Activated naive CD8-positive, alpha-beta T cell treated with anti-CD3 and anti-CD28 coated beads for 36 hours (primary cell): ENCODE data around the gene NAPG. TPM values are rescaled to one million over a fixed set of nuclear protein-coding genes. Genes with fewer than 3 reads are reported as not detected.

ENCODE experiments used
- DNase-seq: peaks from one replicate; pipeline ENCODE4 v3.0.0; 2021
- H3K27ac Mint-ChIP-seq: one replicate; pipeline ENCODE4 v1.8.0; 2022; ENCODE audit warnings: mild to moderate bottlenecking, moderate library complexity, mixed read lengths
- H3K27me3 Mint-ChIP-seq: one replicate; pipeline ENCODE4 v1.8.0; 2022; ENCODE audit warnings: mild to moderate bottlenecking, mixed read lengths
- H3K36me3 Mint-ChIP-seq: one replicate; pipeline ENCODE4 v1.8.0; 2021; ENCODE audit warnings: mild to moderate bottlenecking, mixed read lengths
- H3K4me1 Mint-ChIP-seq: one replicate; pipeline ENCODE4 v1.8.0; 2021; ENCODE audit warnings: mixed read lengths
- H3K4me3 Mint-ChIP-seq: one replicate; pipeline ENCODE4 v1.8.0; 2022; ENCODE audit warnings: mild to moderate bottlenecking, moderate library complexity, mixed read lengths
- H3K9me3 Mint-ChIP-seq: one replicate; pipeline ENCODE4 v1.8.0; 2022; ENCODE audit warnings: mixed read lengths
- total RNA-seq, 2 experiments: library from RNA; stranded (reverse); gene quantifications; one replicate each; pipeline ENCODE4 v1.2.3, GENCODE V29; 2021

The NAPG gene
- 10 to 100 TPM; 28.8 to 29.6 TPM for total RNA-seq

GRCh38 chr18:10525697-10526560 is at the start of gene NAPG:
NAPG (plus strand) TSS chr18:10526027; CDS start chr18:10526103, 76 bp downstream.
- peaks cover 50% of the 10 kb centered on the region for H3K4me1 Mint-ChIP-seq
- H3K27me3 Mint-ChIP-seq = peaks cover 3% of the 10 kb centered on the region
- H3K27ac Mint-ChIP-seq = peak within 1 kb of the TSS; percentile 95
- peak within 1 kb of the TSS; percentile 96 for H3K4me3 Mint-ChIP-seq
- DNase-seq = peak; percentile 93
- H3K9me3 Mint-ChIP-seq = no peaks in the 10 kb centered on the region
- H3K36me3 Mint-ChIP-seq = peaks cover 10% of the 10 kb centered on the region

DNA sequence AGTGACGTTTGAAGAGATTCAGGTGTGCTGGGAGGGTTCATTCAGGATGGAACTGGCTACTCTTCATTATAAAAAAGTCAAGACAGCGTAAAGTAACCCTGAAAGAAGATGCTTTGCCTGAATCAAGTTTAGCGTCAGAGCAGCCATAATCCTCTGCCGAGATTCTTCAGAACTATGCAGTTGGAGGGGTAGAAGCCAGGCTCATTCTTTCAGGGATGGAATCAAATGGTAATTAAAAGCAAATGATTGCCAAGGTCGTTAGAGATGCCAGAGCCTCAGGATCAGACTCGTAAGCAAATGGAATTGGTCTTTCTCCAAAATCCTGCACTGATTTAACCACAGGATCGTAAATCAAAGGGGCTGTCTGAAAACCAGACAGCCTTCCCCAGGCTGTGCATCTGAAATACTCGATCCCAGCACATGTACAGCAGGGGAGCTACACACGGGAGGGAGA is 49.5 kb upstream of the NAPG start:
- DNase-seq = no peak
- H3K27ac Mint-ChIP-seq = no peak overlapping the region
- no peaks in the 10 kb centered on the region for H3K9me3 Mint-ChIP-seq
- H3K36me3 Mint-ChIP-seq = no peaks in the 10 kb centered on the region
- H3K27me3 Mint-ChIP-seq = peaks cover 16% of the 10 kb centered on the region
- no peaks in the 10 kb centered on the region for H3K4me1 Mint-ChIP-seq
- H3K4me3 Mint-ChIP-seq = no peak overlapping the region

GRCh38 chr18:10477121-10477862 is 48.5 kb upstream of the NAPG start:
- Mint-ChIP-seq H3K27ac (no peak overlapping the region), H3K36me3 (no peaks in the 10 kb centered on the region), H3K27me3 (peaks cover 16% of the 10 kb centered on the region), H3K9me3 (no peaks in the 10 kb centered on the region), H3K4me1 (no peaks in the 10 kb centered on the region), H3K4me3 (no peak overlapping the region)
- DNase-seq = no peak

- Mint-ChIP-seq H3K9me3 (no peaks in the 10 kb centered on the region), H3K36me3 (no peaks in the 10 kb centered on the region), H3K27ac (no peak overlapping the region), H3K27me3 (peaks cover 16% of the 10 kb centered on the region), H3K4me1 (peaks cover 2% of the 10 kb centered on the region), H3K4me3 (no peak overlapping the region)
- no peak for DNase-seq
These were observed 48.0 kb upstream of the NAPG start for GRCh38 chr18:10477863-10478260.

GRCh38 chr18:10481831-10482230 is 44.0 kb upstream of the NAPG start:
- no peak overlapping the region for H3K4me3 Mint-ChIP-seq
- H3K9me3 Mint-ChIP-seq = no peaks in the 10 kb centered on the region
- no peak overlapping the region for H3K27ac Mint-ChIP-seq
- DNase-seq = no peak
- H3K4me1 Mint-ChIP-seq = peaks cover 10% of the 10 kb centered on the region
- peaks cover 3% of the 10 kb centered on the region for H3K27me3 Mint-ChIP-seq
- H3K36me3 Mint-ChIP-seq = no peaks in the 10 kb centered on the region

- no peak for DNase-seq
- Mint-ChIP-seq H3K27me3 (peaks cover under 1% of the 10 kb centered on the region), H3K27ac (no peak overlapping the region), H3K4me3 (no peak overlapping the region), H3K36me3 (no peaks in the 10 kb centered on the region), H3K4me1 (peaks cover 10% of the 10 kb centered on the region), H3K9me3 (no peaks in the 10 kb centered on the region)
These were observed 43.4 kb upstream of the NAPG start for GRCh38 chr18:10482363-10482984.

DNA sequence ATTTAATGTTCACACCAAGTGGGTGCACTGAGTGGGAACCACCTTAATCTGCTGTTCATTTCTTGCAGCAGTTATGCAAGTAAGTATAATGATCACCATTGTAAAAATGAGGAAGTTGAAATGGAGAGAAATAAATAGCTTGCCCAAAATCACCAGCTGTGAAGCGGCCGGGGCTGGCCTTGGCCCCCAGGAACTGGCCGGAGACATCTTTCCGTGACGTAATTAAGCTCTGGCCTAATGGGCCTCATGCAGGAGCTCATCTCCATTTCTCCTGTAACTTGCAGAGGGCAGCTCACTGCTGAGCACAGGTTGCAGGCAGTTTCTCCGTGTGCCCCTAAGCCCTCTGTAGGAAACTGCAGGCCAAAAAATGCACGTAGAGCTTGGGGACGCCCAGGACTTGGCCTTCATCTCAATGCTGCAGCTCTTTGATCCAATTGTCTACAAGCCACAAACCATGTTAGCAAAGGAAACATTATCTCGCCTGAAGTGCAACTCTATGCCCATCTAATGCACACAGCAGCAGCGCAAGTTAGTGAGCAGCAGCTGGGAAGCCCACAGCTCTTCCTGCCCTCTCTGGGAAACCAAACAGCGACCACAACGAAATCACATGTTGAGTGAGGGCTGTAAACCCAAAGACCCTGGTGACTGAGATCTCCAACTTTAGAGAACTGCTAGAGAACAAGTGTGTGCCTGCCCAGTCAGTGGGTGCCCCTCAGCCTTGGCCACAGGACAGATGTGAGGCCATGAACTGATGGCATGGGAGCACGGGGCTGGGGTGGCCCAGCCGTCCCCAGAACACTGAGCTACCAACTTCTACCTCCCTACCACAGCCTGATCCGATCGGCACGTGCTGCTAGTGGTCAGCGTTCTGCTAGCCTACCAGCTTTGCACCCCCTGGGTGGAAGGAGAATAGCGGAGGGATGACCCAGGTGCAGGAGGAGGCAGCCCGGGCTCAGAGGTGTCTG is 42.6 kb upstream of the NAPG start:
- no peak for DNase-seq
- Mint-ChIP-seq H3K9me3 (no peaks in the 10 kb centered on the region), H3K27ac (no peak overlapping the region), H3K4me3 (no peak overlapping the region), H3K27me3 (no peaks in the 10 kb centered on the region), H3K36me3 (no peaks in the 10 kb centered on the region), H3K4me1 (peaks cover 10% of the 10 kb centered on the region)

- H3K27ac Mint-ChIP-seq = no peak overlapping the region
- H3K4me3 Mint-ChIP-seq = no peak overlapping the region
- H3K27me3 Mint-ChIP-seq = no peaks in the 10 kb centered on the region
- H3K9me3 Mint-ChIP-seq = no peaks in the 10 kb centered on the region
- no peaks in the 10 kb centered on the region for H3K36me3 Mint-ChIP-seq
- DNase-seq = no peak
- H3K4me1 Mint-ChIP-seq = peaks cover 14% of the 10 kb centered on the region
These were observed 40.4 kb upstream of the NAPG start for GRCh38 chr18:10485475-10485874.

DNA sequence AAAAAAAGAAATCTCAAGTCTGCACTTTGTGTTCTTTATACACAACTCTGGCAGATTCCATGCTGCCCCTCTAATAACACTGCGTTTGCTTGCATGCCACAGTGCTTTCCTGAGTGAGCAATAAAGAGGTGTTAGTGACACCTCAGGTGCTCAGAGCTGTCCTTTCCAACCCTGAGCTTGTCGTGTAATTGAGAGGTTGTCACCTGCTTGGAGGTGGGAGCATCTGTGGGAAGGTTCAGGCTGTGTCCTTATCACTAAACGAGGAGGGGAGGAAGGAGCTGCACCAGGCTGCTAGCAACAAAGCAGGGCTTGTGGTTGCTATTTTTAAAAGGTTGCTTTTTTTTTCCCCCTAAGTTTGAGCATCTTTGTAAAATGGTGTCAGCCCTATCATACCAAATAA is 39.5 kb upstream of the NAPG start:
- Mint-ChIP-seq H3K27me3 (no peaks in the 10 kb centered on the region), H3K36me3 (no peaks in the 10 kb centered on the region), H3K4me3 (no peak overlapping the region), H3K4me1 (peaks cover 20% of the 10 kb centered on the region), H3K27ac (no peak overlapping the region), H3K9me3 (no peaks in the 10 kb centered on the region)
- DNase-seq = no peak

DNA sequence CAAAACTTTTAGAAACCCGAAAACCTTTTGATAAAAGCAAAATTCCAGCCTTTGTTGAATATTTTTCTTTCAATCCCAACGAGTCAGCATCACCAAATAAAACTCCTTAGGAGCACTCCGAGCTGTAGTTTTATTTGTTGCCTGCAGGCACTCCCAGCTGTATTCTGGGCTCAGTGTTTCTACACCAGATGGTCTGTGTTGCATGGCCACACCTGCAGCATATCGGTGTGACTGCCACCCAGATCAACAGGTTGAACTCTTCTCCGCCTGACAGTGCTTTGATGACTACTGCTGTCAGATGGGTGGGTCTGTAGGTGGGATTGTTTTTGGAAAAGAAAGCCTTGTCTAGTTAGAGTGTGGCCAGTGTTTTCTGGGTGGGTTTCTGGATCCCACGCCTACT is 38.7 kb upstream of the NAPG start:
- Mint-ChIP-seq H3K36me3 (no peaks in the 10 kb centered on the region), H3K27ac (no peak overlapping the region), H3K9me3 (no peaks in the 10 kb centered on the region), H3K4me1 (peaks cover 20% of the 10 kb centered on the region), H3K27me3 (no peaks in the 10 kb centered on the region), H3K4me3 (no peak overlapping the region)
- no peak for DNase-seq

- Mint-ChIP-seq H3K9me3 (no peaks in the 10 kb centered on the region), H3K36me3 (no peaks in the 10 kb centered on the region), H3K27ac (no peak overlapping the region), H3K4me3 (no peak overlapping the region), H3K27me3 (no peaks in the 10 kb centered on the region), H3K4me1 (peaks cover 17% of the 10 kb centered on the region)
- DNase-seq = no peak
These were observed 37.8 kb upstream of the NAPG start for GRCh38 chr18:10488017-10488416.

DNA sequence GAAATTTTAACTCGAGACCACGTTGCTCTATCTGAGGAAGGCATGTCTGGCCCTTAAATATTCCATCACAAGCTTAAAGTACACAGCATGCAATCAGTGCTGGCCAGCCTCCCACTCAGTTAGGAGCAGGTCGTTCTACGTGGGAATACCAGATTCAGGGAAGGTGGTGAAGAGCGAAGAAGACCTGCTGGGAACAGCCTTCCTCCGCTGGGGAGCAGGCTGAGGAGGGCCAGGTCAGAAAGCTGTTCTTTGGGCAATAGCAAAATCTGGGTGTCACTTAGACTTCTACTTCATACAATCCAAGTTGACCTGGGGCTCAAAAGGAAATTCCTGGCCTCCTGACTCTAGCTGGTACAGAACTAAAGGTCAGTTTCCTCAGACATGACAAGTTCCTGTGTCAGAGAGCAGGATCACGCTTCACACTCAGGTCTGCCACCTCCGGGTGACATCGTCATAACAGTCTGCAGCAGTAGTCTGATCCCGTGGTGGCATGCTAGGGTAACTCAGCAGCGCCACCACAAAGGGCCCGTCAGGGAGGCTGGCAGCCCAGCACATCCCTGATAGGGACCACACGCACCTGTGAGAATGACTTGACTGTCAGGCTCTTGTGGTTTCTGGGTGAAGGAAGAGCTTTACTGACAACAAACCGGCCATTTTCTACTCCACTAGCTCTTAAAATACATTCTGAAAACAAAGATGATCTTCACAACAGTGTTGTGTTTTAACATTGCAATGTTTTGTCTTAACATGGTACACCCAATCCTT is 35.2 kb upstream of the NAPG start:
- no peak overlapping the region for H3K4me3 Mint-ChIP-seq
- no peaks in the 10 kb centered on the region for H3K27me3 Mint-ChIP-seq
- H3K36me3 Mint-ChIP-seq = no peaks in the 10 kb centered on the region
- peak; percentile 72 for DNase-seq
- no peak overlapping the region for H3K27ac Mint-ChIP-seq
- H3K9me3 Mint-ChIP-seq = no peaks in the 10 kb centered on the region
- peaks cover 10% of the 10 kb centered on the region for H3K4me1 Mint-ChIP-seq

DNA sequence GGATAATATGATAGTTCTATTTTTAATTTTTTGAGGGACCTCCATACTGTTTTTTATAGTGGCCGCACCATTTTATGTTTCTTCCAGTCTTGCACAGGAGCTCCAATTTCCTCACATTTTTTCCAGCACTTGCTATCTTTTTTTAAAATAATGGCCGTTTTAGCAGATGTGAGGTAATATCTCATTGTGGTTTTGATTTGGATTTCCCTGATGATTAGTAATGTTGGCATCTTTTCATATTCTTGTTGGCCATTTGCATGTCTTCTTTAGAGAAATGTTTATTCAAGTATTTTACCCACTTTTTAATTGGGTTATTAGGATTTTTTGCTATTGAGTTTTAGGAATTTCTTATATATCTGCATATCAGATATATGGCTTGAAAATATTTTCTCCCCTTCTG is 29.9 kb upstream of the NAPG start:
- Mint-ChIP-seq H3K36me3 (peaks cover 2% of the 10 kb centered on the region), H3K4me3 (no peak overlapping the region), H3K27me3 (peaks cover 10% of the 10 kb centered on the region), H3K27ac (no peak overlapping the region), H3K9me3 (peaks cover 5% of the 10 kb centered on the region), H3K4me1 (peaks cover 11% of the 10 kb centered on the region)
- no peak for DNase-seq
